ENCODE results near the gene SH2B3.

GRCh38 chr12:111384596-111384995 is 21.1 kb upstream of the SH2B3 start:
- TF ChIP-seq GATA2 (IDR thresholded peaks at IDR 0.05; ENCODE audit: low read depth, low read length) (no peak), GATA3 (IDR thresholded peaks at IDR 0.05; ENCODE audit: low read depth, low read length) (no peak)
